RKO (cell line): ENCODE results near the gene EPS8L2.

Source experiments
- DNase-seq: peaks from one replicate; pipeline ENCODE4 v3.0.0-alpha.2; 2016; ENCODE audit warnings: low spot score

The EPS8L2 gene

GRCh38 chr11:704781-705645 is 1.0 kb upstream of the EPS8L2 start:
- DNase-seq, result no peak

- DNase-seq, result peak; percentile 42
Measured at GRCh38 chr11:706439-706956, 467 bp downstream of the EPS8L2 start.

GRCh38 chr11:706957-707816 is 1.2 kb downstream of the EPS8L2 start:
- DNase-seq, result no peak

DNA sequence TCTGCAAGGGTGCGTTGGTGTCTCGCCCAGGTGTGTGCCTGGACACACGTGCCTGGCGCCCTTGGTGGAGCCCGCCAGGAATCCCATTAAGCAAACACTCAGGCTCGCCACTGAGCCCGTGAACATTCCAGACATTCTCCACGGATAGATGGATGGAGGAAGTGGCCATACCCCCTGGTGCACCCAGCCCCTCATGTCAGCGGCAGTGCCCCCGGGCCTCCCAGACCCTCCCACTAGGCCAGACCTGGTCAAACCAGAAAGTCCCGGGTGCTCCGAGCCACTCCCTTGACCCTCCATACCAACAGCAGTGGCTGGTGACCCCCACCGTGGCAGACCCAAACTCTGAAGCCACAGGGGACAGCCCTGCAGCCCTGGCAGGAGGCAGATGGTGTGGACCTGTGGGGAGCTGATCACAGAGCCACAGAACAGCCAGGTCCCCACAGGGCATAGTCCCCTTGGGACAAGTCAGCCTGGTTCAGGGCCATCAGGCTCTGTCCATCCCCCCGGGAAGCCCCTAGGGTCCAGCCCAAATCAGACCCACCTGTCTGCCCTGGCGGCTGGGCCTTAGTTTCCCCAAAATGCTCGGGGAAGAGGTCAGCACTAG is 1.9 kb downstream of the EPS8L2 start:
- no peak for DNase-seq

DNA sequence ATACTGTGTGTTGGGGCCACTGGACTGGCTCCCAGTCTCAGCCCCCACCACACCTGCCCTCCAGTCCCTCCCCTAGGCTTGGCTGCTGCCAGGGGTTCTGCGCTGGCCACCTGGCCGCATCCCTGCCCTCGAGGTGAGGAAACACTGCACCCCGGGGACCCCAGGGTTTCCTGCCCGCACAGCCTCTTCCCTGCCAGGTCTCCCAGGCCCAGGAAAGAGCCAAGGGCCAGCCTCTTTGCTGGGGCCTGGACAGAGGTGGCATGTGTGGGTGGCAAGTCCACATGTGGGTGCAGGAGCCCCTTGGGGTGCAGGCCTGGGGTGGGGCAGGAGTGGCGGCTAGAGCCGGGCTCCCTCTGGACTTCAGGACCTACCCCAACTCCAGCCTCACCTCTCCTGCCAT is 2.5 kb downstream of the EPS8L2 start:
- DNase-seq, result no peak

GRCh38 chr11:709109-709997 is 3.3 kb downstream of the EPS8L2 start:
- DNase-seq, result no peak

GRCh38 chr11:714436-714835 is 8.4 kb downstream of the EPS8L2 start:
- DNase-seq, result no peak

DNA sequence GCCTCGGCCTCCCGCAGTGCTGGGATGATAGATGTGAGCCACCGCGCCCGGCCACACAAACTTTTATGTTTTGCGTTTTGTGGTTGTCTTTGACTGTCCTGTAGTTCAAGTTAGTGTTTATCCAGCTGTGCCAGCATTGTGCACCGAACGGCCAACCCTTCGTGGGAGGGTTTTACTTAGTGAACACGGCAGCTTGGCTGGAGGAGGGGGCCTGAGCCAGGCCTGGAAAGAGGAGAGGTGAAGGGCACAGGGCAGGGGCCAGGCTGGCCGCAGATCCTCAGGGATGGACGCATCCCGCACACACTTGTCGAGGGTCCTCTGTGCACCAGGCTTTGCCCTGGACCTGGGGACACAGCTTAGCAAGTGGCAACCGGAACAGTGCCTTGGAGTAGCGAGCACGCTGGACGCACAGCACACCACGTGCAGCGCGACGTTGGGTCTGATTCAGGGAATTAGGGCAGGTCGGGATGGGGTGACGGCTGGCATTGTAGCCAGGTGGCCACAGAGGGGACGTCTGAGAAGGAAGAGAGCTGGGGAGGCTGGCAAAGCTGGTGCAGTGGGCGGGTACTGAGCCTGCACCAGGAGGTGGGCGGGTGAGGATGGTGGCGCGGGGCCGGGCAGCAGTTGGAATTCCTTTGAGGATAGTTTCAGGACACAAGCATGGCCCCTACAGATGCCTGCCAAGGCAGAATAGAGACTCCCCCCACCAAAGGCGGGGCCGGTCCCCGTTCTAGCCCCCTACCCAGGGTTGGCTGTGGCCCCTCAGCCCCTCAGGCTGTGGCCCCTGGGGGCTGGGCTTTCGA is 13.4 kb downstream of the EPS8L2 start:
- DNase-seq, result no peak

DNA sequence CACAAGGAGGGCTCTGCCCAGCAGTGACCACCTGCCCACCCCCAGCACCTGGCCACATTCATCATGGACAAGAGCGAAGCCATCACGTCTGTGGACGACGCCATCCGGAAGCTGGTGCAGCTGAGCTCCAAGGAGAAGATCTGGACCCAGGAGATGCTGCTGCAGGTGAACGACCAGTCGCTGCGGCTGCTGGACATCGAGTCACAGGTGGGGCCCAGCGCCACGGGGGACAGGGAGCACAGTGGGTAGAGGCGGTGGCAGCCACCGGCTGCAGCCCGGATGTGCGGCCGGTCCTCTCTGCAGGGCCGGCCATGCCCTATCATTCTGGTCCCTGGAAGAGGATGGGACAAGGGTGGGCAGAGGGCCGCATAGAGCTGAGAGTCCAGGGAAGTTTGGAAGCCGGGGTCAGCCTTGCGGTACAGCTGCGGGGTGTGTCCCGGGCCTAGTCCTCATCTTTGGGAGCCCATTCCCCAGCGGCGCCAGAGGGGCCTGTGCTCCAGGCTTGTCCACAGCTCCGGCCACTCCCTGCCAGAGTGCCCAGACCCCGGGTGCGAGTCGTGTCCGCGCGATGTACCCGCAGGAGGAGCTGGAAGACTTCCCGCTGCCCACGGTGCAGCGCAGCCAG is 14.1 kb downstream of the EPS8L2 start:
- DNase-seq, result no peak

DNA sequence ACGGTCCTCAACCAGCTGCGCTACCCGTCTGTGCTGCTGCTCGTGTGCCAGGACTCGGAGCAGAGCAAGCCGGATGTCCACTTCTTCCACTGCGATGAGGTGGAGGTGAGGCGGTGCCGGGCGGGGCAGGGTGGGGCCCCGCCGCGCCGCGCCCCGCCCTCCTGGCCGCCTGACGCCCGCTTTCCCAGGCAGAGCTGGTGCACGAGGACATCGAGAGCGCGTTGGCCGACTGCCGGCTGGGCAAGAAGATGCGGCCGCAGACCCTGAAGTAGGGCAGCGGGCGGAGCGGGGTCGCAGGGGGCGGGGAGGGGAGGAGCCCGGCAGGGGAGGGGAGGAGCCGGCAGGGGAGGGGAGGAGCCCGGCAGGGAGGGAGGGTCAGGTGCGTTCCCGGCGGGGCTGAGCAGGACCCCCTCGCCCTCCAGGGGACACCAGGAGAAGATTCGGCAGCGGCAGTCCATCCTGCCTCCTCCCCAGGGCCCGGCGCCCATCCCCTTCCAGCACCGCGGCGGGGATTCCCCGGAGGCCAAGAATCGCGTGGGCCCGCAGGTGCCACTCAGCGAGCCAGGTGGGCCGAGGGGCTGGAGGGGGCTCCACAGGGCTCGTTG is 14.7 kb downstream of the EPS8L2 start:
- no peak for DNase-seq

- no peak for DNase-seq
Measured at GRCh38 chr11:721247-721740, 15.3 kb downstream of the EPS8L2 start.

GRCh38 chr11:721741-722345 is 15.8 kb downstream of the EPS8L2 start:
- DNase-seq, result no peak

DNA sequence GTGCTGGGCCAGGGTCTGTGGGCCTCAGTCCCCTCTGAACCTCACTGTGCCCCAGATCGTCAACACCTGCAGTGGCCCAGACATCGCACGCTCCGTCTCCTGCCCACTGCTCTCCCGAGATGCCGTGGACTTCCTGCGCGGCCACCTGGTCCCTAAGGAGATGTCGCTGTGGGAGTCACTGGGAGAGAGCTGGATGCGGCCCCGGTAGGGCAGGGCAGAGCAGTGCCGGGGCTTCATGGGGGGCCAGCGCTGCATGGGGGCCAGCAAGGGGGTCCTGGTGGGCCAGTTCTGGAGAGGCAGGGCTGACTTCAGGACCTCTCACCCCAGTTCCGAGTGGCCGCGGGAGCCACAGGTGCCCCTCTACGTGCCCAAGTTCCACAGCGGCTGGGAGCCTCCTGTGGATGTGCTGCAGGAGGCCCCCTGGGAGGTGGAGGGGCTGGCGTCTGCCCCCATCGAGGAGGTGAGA is 16.3 kb downstream of the EPS8L2 start:
- no peak for DNase-seq

DNA sequence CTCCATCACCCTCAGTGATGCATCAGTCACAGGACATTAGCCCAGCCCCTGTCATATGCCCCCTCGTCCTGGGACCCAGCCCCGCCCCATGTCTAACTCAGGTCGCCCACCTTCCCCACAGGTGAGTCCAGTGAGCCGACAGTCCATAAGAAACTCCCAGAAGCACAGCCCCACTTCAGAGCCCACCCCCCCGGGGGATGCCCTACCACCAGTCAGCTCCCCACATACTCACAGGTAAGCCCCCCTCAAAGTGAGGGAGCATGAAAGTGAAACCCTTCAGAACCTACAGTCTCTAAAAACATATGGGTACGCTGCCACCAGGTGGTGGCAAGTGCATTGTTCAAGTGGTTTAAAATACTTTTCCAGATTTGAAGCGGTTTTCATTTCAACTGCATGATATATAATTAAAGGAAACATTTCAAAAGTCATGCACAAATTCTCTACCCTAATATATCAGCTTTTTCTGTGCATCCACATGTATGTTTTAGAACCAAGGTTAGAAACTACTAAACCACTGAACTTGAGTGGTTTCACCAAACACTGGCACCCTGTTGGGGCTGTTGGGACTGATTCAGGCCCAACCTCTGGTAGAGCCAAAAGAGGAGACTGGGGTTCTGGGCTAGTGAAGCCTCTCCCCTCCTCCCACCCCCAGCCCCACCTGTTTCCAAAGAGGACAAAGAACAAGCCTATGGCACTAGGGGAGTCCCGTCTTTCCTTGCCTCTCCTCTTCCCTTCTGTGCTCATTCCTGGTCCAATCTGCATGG is 17.3 kb downstream of the EPS8L2 start:
- DNase-seq, result peak; percentile 66

DNA sequence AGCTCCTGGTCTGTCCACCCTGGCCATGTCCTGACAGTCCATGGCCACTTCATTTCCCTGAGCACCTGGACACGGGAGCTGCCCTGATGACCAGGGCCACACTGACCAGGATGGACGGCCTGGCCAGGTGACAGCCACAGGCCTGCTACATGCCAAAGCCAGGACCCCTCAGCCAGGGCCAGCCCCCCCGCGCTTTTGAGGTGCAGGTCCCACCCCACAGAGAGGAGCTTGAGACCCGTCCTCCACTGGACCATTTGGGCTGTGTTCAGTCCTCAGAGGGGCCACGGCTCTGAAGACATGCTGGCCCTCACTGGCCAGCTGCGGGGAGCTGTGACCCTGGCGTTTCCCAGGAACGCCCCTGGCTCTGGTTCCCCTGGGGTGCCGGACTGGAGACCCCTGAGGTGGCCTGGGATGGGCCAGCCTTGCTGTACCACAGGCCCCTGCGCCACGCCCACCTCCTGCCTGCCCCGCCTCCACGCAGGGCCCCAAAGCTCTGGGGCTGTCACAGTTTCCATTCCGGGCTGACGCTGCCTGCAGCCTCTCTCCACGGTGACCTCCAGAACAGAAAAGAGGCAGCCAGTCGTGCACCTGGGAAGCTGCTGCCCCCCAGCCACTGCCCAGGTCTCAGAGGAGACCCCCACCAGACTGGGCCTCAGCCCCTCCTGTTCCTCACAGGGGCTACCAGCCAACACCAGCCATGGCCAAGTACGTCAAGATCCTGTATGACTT is 18.2 kb downstream of the EPS8L2 start:
- no peak for DNase-seq

- no peak for DNase-seq
Measured at GRCh38 chr11:724778-725386, 18.9 kb downstream of the EPS8L2 start.

- DNase-seq, result no peak
Measured at GRCh38 chr11:725624-726202, 19.7 kb downstream of the EPS8L2 start.
